GM18519 (cell line): ENCODE measurements around the gene FKBP15.

Experiments
- ATAC-seq: cut with Tn5 transposase; IDR thresholded peaks from one replicate; pipeline ENCODE4 v1.9.1; 2021; ENCODE audit warnings: mild to moderate bottlenecking, moderate library complexity; ENCODE audit not compliant: unreplicated experiment, low FRiP score

Gene FKBP15

DNA sequence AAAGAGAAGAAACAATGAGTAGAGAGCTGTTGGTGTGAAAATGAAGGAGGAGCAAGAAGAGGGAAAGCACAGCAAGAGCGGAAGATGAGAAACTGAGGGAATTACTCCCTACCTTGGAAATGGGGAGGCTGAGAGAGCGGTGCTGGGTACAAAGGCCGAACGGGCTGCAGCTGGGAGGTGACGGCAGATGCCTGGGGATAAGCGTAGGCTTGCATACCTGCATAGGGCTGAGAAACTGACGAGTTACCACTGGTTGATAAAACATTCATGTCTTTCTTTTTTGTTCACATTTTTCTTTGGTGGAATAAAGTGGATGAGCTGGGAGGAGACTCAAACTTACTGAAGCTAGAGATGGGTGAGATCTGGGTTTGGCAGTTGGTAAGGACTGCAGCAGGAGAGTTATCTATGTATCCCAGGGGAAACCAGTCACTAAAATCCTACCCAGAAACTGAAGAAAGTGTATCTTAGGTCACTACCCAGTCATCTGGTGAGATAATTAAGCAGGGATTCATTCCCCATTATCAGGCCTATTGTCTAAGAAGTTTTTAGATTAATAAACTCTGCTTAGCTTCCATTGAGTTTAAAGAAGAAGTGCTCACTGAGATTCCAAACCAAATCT is 34.8 kb downstream of the FKBP15 start:
- no peak for ATAC-seq

DNA sequence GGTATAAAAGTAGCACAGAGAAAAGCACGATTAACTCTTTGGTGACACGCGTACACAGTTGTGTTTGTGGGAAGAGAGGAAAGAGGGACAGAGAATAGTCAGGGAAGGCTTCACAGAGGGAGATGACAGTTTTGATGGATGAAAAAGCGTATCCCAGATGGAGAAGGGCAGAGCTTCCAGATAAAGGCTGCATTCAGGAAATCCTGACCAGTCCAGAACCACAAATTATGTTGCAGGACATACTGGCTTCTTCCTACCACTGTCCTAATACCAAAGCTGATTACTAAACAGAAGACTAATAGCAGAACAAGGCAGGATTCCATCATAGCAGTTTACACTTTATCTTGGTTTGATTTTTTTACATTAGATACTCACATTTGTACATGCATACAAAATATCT is 35.8 kb downstream of the FKBP15 start:
- ATAC-seq = no peak

DNA sequence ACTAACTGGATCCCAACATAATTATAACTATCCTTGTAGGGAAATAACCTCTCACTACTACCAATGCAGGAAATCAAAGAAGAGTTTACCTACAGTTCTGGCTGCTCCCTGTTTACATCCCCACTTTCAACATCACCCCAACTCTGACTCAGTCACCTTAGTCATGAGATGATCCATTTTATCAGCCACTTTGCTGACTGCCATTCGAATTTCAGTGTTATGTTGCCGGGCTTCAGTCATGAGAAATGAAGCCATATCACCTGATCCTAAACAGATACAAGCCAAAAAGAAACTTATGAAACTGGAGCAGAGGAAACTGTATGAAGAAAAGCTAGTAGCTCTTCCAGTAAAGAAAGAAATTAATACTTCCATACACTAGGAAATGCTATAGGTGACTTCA is 36.5 kb downstream of the FKBP15 start:
- ATAC-seq = no peak

DNA sequence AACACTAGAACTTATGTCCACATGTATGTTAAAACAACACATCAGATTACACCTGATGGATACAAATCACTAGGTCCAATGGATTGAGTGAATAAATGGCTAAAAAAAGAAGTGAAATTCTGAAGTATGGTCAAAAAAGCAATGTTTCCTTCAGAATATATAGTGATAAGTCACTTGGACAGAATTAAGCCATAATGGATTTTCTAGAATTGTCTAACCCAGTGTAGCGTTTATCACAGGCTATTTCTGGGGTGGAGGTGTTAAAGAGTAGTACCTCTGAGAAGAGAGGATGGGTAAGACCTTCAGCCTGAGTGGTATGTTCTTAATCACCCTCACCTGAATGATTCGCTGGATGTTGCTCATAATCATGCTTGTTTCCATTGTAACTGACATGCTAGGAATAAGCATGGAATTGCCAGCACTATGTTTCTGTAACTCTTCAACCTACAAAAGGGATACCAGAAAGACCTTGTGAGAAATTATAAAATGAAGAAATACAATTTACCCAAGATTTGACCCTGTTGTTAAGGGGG is 37.1 kb downstream of the FKBP15 start:
- no peak for ATAC-seq

DNA sequence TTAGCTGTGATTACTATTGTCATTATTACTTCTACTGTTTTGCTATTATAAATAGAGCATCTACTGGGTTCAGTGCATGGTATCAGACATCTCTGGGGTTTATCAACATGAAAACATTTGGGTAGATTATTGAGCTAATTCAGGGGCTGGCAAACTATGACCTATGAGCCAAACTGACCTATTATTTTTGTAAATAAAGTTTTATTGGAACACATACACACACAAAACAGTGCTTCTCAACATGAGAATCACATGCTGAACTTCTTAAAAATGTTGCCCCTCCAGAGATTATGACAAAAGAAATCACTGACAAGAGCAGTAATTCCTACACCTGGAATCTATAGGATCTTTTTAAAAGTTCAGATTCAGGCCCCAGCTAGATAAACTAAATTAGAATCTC is 39.9 kb downstream of the FKBP15 start:
- ATAC-seq = no peak

DNA sequence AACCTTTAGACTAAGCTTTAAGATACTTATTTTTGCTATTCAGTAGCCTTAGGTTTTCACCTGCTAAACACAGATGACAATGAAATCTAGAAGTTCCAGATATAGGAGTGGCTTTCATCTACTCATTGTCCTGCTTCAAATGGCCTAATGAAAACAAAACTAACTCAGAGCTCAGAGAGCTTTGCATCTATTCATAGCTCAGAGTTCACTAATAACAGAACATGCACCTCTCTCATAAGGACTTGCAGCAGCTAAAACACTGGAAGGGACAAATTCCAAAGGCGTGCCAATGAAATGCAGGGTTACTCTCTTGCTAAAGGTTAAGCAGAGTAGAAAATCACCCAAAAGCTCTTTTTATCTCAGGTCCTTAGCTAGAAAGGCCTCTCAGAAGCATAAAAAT is 41.2 kb downstream of the FKBP15 start:
- no peak for ATAC-seq

DNA sequence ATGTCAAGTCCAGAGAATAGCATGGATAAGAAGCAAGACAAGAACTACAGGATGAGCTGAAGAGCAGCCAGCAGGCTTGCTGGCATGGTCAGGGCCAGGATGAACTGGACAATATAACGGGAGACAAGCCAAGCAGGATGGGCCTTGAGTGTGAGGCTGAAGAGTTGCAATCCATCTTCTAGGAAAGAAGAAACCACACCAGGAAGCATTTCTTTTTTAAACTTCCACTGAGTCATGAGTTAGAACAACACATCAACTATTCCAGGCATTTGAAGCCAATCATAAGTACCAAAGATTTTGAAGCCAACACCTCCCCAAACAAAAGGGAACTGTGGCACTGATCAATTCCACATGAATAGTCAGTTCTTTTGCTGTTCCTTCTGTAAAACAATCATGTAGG is 43.0 kb downstream of the FKBP15 start:
- ATAC-seq = no peak

DNA sequence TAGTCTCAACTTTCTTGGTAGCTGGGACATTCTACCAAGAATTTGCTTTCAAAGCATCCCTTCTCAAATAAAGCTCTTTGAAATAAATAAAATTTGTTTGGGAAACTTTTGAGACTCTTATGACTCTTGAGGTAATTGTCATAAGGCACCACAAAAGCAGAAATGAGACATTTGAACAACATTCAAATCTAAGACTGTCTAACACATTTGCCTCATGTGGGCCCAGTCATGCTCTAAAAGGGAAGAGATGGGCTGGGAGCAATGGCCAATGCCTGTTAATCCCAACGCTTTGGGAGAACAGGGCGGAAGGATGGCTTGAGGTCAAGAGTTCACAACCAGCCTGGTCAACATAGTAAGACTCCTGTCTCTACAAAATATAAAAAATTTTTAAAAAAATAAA is 43.8 kb downstream of the FKBP15 start:
- no peak for ATAC-seq

DNA sequence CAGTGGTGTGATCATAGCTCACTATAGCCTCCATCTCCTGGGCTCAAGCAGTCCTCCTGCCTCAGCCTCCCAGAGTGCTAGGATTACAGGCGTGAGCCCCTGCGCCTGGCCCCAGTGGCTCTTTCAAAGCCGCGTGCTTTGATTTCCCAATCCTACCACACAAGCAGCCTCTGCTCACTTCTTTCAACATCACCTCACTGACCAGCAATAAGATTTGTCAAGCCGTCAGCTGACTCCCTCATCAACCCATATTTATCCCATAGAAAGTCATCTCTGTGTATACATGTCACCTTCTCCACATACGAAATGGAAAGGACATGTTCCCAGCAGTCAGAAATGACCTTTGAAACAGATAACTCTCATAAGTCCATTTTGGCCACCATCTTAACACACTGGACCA is 44.3 kb downstream of the FKBP15 start:
- ATAC-seq = no peak

DNA sequence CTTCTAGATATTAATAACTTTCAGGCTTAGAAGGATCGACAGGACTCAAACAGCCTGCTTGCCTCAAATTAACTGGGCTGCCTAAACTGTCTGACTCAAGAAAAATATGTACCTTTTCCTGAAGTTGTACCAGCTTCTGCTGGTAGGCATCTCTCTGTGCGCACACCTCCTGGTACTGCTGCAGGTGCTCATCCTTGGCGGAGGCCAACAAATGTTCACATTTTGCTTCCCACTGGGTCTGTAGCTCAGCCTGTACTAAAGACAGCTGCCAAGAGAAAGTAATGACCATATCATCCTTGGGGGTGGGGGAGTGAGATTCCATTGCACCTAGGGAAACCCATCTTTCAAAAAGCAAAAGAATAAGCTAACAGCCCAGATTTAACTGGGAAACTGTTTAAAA is 47.7 kb downstream of the FKBP15 start:
- ATAC-seq = no peak

DNA sequence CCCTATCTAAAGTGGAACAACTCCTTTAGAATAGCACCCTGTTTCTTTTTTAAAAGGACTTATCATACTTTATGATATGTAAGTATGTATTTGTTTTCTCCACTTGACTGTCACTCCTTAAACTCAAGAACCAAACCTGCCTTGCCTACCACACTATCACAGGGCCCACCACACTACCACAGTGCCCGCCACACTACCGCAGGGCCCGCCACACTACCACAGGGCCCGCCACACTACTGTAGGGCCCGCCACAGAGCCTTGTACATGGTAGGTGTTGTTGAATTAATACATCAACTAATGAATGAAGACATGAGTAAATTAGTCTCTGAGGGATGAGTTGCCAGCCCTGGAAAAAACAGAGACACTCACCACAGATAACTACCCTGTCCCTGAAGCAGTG is 52.3 kb downstream of the FKBP15 start:
- no peak for ATAC-seq

DNA sequence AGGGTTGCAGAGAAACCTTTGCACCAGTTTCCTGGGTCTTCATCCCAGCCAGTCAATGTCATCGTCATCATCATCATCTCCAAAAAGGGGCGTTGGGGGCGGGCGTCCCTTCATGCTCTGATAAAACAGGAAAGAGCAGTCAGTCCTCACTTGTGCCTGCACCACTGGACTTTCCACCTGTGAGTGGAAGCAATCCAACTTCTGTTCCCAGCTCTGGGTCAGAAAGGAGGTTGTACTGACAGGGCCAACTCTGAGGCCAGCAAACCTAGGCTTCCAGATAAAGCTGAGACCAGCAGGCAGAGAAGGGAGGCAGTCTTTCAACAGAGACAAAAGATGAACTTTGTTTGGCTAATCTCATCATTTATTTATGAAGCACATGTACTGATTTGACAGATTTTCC is 55.0 kb downstream of the FKBP15 start:
- no peak for ATAC-seq

DNA sequence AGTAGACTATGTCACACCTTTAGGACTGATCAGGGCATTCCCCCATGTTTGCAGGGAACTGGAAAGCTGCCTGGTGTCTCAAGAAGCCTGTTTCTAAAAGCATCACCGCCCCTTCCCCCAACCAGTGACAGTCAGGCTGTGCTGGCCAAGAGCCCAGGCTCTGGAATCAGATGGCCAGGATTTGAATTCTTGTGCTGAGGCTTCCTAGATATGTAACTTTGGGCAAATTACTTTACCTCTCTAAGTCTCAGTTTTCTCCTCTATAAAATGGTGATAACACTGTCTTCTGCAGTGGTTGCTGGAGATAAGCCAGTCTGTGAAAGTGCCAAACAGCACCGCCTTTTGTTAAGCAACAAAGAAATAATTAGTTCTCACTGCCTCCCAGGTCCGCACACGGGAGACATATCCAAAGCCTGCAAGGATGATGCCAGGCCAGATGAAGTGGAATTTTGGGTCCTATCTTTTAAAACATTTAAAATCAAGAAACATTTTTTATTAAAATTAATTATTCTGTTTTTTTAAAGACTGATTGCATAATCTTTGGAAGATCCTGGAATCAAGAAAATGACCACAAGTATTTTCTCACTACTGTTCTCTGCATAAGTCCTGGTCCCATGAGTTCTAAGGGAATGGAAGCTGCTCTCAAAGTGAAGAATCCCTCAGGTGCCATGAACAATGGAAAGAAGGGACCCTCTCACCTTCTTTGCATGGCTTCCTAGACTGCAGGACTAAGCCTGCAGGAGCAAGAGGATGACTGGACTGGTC is 56.4 kb downstream of the FKBP15 start:
- no peak for ATAC-seq

DNA sequence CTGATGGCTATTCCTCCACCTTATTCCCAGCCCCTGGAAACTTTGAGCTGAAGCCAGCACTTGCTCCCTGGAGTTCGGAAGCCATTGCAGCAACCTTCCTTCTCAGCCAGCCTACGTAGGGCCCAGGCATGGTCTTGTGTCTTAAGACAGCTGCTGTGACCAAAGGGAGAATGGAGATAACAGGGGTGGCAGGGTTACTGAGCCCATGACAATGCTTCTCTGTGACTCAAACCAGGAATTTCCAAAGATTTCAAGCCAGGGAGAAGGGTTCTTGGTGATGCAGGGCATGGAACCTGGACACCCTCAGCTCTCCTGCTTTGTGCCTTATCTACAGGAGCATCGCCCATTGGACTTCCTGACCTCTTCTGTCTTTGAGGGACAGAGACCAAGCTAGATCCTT is 58.1 kb downstream of the FKBP15 start:
- ATAC-seq = no peak

DNA sequence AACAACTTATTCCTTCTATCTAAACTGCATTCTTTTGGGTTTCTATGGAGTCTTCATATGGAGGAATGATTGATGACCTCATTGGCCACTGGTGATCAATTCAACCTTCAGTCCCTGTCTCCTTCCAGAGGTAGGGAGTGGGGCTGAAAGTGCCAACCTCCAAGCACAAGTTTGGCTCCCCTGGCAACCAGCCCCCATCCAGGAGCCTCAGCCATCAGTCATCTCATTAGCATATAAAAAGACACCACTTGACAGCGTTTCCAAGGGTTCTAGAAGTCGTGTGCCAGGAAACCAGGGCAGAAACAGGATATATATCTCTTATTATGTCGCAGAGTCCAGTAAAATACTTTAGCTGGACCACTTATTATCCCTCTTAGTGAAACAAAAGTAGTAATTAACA is 60.5 kb downstream of the FKBP15 start:
- no peak for ATAC-seq

DNA sequence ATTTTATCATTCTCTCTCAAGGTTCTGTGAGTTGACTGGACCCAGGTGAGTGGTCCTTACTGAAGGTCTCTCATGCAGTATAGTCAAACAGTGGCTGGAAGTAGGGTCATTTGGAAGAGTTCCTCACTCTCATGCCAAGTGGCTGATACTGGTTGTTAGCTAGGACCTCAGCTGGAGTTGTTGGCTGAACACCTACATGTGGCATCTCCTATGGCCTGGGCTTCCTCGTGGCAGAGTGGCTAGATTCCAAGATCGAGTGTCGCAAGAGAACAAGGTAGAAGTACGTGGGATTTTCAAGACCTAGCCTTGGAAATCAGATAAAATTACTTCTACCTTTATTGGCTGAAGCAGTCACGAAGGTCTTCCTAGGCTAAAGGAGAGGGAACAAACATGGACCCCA is 62.6 kb downstream of the FKBP15 start:
- ATAC-seq = no peak

DNA sequence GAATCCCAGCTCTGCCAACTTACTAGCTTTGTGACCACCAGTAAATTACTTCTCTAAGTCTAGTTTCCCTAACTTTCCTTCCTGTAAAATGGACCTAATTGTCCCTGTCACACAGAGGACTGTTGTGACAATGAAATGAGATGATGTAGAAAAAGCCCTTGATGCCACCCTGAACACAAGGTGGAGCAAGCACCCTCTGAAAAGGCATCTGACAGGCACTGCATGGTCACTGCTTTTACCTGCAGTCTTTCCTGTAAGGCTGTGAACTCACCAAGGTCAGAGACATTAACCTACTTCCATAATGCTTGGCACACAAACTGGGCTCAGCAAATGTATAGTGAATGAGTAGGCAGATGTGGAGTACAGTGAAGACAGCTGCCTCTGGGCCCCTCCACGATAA is 64.2 kb downstream of the FKBP15 start:
- ATAC-seq = no peak

DNA sequence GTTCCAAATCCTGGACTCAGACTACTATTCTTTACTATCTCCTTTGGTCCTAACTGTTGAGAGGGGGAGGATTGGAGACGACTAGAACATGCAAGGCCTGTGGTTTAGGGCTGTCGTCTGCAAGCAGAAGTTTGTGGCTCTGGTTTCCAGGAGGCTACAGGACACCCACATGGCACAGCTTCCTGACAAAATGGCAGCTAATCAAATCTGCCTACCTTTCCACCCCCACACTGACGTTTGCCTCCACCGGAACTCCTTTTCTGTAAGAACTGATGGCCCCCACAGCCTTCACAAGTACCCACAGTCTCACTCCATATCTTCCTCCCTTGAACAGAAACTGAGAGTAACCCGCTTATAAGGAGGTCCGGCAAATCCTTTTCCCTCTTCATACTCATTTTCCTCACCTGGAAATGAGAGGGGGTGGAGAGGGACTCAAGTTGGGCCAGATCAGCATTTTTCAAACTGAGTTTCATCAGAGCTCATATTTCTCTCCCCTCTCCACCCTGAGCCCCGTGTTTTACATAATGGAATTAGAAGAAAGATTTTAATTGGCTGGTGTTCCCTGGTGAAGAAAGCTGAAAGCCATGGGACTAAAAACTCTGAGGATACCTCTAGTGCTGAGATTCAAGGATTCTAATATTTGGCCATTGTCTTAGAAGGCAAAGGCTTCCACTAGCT is 65.0 kb downstream of the FKBP15 start:
- ATAC-seq = no peak

DNA sequence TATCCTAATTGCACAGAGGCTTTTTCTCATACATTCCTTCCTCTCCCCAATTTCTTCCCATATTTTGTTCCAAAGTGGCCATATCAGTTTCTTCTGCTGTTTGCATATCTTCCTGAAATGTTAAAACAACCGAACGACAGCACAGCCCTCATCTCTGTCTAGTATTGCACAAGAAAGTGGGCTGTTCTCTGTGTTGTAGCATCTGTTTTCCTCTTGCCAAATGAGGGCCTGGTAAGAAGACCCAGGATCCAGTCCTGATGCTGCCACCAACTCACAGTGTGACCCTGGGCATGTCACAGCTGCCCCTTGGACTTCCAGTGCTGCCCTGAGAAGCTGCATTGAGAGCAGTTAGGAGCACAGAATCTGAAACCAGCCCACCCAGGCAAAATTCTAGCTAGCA is 66.1 kb downstream of the FKBP15 start:
- no peak for ATAC-seq

DNA sequence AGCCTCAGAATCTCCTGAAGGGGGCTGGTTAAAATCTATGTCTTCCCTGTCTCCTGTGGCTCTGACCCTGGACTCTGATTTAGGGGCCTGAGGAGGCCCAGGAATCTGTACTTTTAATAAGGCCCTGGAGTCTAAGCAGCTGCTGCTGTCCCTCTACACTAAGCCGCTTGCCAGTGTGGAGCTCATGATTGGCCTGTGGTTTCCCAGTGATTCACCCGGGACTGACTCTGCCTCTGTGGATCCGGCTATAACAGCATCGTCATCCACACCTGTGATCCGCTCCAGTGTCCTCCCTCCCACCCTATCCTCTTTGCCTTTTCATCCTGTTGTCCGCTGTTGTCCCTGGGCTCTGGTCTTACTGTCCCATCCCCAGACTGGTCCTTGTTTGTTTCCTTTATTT is 66.6 kb downstream of the FKBP15 start:
- no peak for ATAC-seq

DNA sequence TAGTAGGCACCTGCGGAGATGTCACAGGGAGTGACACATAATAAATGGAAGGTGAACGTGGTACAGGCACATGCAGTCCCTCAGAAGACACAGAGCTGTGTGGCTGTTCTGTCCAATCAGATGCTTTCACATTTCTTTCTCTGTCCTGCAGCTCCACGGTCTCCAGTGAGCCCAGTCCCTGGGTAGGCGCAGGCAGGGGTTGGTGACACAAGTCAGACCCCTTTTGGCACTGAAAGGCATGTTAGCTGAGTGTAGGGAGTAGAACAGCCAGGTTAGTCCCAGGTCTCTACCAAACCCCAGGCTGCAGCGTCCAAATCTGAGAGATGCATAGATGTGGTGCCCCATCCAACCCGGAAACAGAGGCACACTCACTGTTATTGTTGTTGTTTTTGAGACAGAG is 67.5 kb downstream of the FKBP15 start:
- ATAC-seq = no peak

DNA sequence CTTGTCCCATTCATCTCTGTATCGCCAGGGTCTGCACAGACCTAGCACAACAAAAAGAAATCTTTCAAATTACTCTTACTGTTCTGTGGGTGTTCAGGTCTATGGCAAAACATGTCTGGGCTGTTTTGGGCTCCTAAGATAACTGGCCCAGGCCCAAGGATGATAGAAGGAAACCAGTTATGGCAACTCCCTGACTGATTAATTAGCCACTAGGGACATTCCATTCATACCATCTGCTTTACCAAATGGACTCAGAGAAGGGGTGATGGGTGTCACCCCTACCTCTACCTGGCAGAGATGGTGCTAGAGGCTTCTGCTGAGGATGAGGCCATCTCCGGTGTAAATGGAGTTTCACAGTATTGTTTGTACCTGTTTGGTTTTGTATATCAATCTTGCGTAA is 68.4 kb downstream of the FKBP15 start:
- no peak for ATAC-seq
